HFF-Myc (cell line): ENCODE data around the gene PDZRN4.

Source experiments
- DNase-seq: peaks from one replicate; pipeline ENCODE4 v3.0.0-alpha.2; 2011; ENCODE audit warnings: low read depth; ENCODE audit errors: extremely low read depth
- H3K4me3 ChIP-seq: replicated peaks from 2 replicates; pipeline ENCODE4 v1.5.1; 2011; ENCODE audit warnings: low read depth, mild to moderate bottlenecking, control low read depth, low read length
- TF ChIP-seq, protein P1 (sequence below): IDR thresholded peaks from 2 replicates; pipeline ENCODE4 v1.5.1; 2012; ENCODE audit warnings: mild to moderate bottlenecking, low read depth, low read length, control low read depth; ENCODE audit errors: missing control alignments

The PDZRN4 gene

DNA sequence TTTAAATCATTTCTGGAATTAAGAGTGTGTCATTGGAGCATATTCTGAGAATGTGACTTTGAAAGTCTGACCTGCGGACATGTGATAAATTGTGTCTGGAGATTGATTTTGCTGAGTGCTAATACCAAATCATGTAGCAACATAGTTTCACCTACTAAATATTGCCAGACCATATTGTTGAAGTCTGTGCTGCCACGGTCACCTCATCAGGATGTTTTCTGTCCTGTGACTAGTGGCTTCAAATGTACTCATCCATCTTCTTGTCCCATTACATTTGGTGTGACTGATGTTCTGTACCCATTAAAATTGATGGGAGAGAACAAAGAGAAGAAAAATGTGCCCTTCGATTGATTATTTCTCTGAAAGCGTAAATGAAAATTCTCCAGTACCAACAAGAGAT, 265.3 kb downstream of the PDZRN4 start:
- H3K4me3 ChIP-seq, result no peak overlapping the region
- no peak for DNase-seq
- TF ChIP-seq, protein P1, sequence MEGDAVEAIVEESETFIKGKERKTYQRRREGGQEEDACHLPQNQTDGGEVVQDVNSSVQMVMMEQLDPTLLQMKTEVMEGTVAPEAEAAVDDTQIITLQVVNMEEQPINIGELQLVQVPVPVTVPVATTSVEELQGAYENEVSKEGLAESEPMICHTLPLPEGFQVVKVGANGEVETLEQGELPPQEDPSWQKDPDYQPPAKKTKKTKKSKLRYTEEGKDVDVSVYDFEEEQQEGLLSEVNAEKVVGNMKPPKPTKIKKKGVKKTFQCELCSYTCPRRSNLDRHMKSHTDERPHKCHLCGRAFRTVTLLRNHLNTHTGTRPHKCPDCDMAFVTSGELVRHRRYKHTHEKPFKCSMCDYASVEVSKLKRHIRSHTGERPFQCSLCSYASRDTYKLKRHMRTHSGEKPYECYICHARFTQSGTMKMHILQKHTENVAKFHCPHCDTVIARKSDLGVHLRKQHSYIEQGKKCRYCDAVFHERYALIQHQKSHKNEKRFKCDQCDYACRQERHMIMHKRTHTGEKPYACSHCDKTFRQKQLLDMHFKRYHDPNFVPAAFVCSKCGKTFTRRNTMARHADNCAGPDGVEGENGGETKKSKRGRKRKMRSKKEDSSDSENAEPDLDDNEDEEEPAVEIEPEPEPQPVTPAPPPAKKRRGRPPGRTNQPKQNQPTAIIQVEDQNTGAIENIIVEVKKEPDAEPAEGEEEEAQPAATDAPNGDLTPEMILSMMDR, result no peak

DNA sequence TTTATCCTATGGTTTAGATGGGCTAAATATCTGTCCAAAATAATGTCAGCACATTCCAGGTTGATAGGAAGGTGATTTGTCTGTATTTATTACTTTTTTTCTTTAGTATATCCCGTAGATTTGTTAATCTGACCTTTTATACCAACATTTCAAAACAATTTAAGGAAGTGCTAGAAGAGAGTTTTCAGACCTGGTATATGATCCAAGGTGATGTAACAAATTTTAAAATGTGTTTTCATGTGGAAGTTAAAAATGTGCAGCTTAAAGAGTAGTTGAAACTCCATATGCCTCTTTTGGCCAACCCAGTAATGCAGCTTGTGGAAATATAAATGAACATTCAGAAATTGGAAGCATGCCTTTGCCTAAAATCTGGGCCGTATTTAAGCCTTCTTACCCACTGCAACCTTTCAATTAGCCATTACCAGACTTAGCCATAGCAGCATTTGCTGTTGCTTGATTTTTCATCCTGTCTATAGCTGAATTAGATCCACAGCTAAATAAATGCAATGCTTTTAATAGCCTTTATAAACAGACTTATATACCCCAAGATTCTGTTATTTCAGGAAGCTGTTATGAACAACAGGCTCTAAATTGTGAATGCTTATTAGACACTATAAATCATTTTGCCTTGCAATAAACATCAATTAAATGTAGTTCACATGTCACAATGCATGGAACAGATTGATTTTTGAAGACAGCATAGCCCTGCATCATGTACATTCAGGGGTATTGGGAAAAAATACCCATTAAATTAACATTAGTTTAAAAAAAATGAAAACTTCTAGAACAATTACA, 271.2 kb downstream of the PDZRN4 start:
- DNase-seq, result no peak
- TF ChIP-seq, protein P1, result no peak
- no peak overlapping the region for H3K4me3 ChIP-seq

DNA sequence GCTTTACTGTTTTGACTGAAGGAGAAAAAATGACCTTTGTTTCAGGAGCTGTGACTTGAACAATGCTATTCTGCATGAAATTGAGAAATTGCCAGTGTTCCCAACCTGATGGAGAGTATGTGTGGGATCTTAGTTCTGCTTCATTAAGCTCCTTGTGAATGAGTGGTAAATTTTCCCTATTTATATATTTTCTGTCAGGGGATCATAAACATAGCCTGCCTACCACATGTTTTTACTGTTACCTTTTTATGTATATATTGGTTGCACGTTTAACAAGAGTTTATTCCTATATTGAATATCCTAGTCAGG, 271.7 kb downstream of the PDZRN4 start:
- H3K4me3 ChIP-seq, result no peak overlapping the region
- no peak for DNase-seq

DNA sequence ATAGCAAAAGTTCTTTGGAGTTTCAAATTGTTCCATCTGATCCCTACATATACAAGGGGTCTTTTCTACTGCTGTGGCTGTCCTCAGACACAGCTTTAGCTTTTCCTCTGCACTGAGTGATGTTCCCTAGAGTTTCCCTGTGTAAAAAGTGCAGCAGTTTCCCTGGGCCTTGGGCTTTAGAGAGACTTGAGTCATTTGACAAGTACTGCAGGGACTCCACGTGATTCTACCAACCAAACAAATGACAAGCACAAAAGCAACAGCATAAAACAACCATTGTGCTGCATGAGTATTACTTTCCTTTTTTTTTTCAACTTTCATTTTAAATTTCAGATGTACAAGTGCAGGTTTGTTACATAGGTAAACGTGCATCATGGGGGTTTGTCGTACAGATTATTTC, 272.8 kb downstream of the PDZRN4 start:
- TF ChIP-seq, protein P1, result no peak
- no peak overlapping the region for H3K4me3 ChIP-seq
- no peak for DNase-seq

More for the DNA sequence above, 271.7 kb downstream of the PDZRN4 start:
- TF ChIP-seq, protein P1, result no peak

DNA sequence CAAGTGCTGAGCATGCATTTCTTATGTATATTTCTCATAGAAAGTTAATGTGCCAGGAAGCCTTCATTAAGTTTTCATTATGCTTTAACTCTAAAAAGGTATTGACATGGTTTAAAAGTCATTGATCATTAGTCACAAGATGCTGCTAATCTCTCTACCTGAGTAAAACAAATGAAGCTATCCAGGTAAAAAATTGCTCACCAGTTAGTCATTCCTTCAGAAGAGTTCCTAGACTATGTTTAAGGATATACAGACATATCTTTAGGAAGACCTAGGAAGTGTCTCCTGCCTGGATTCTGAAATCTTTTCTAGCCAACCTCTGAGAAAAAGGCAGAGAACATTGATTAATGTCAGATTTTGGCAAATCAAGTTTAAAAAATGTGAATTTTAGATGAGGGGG, 274.2 kb downstream of the PDZRN4 start:
- H3K4me3 ChIP-seq, result no peak overlapping the region
- no peak for DNase-seq
- TF ChIP-seq, protein P1, result no peak

DNA sequence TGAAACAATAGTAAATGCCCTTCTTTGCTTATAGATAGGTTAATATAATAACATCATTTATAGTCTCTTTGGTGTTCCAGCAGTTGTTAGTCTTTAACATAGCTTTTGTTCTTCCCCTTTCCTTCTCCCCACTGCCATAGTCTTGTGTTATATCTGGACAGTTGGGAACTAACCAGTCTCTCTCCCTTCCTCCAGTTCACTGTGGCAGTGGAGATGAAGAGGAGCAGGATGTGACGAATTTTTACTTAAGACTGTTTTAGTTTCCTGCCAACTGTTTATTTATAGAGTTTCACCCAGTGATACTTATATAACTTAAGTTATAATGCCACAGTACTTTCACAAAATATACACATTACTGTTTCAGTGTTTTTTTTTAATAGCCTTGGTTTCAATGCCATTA, 277.4 kb downstream of the PDZRN4 start:
- no peak for DNase-seq
- no peak overlapping the region for H3K4me3 ChIP-seq
- TF ChIP-seq, protein P1, result no peak

DNA sequence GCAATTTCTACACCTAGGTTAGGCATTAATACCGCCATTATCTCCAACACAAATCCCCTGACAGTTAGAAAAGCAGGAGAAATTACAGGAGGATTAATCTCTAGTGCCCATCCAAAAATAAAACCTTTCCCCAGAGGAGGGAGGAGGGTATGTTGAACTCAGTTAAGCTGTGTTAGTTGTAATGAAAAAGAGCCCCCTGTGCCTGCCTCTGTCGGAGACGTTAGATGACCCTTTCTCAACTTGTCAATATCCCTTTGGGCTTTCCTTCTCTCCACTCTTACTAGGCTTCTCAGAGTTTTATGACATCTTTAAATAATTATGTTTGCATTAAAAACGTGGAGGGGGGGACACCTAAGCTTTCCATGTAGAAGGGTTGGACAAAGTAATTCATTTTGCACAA, 278.2 kb downstream of the PDZRN4 start:
- H3K4me3 ChIP-seq, result no peak overlapping the region
- DNase-seq, result no peak
- TF ChIP-seq, protein P1, result no peak
